OCI-LY1 (cell line): ENCODE results near the gene RAB25.

Experiments used
- EZH2 ChIP-seq: fragments of 200-600 bp; sonication (generic), shearing (Covaris generic); IDR thresholded peaks from 2 replicates; pipeline ENCODE4 v1.8.0; 2017; ENCODE audit warnings: borderline replicate concordance, mixed run types, mild to moderate bottlenecking, antibody characterized with exemption, low read length, moderate library complexity, mixed read lengths
- TF ChIP-seq, protein P1 (sequence below): fragments of 200-600 bp; sonication (generic), shearing (Covaris generic); IDR thresholded peaks from 2 replicates; pipeline ENCODE4 v1.5.1; 2017; ENCODE audit warnings: mild to moderate bottlenecking, antibody characterized with exemption, low read length, moderate library complexity, mixed read lengths

DNA sequence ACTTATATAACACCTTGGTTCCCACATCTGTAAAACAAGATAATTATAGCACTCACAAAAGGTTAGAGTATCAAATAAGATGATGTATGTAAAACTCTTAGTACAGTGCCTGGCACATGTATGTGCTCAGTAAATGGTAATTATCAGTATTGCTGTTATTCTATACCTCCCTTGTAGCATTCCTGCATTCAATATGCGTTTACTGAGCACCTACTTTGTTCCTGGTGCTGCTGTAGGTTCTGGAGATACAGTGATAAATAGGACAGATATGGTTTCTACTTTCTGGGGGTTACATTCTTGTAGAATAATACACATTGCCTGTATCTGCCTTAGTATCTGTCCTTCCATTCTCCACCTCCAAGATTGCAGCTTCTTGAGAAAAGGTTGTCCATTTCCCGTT, 39.0 kb upstream of the RAB25 start:
- TF ChIP-seq, protein P1, sequence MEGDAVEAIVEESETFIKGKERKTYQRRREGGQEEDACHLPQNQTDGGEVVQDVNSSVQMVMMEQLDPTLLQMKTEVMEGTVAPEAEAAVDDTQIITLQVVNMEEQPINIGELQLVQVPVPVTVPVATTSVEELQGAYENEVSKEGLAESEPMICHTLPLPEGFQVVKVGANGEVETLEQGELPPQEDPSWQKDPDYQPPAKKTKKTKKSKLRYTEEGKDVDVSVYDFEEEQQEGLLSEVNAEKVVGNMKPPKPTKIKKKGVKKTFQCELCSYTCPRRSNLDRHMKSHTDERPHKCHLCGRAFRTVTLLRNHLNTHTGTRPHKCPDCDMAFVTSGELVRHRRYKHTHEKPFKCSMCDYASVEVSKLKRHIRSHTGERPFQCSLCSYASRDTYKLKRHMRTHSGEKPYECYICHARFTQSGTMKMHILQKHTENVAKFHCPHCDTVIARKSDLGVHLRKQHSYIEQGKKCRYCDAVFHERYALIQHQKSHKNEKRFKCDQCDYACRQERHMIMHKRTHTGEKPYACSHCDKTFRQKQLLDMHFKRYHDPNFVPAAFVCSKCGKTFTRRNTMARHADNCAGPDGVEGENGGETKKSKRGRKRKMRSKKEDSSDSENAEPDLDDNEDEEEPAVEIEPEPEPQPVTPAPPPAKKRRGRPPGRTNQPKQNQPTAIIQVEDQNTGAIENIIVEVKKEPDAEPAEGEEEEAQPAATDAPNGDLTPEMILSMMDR, result no peak
- TF ChIP-seq EZH2, result no peak
